GM21381 (cell line): Measurements from ENCODE around the gene SOX30.

ENCODE experiments used
- ATAC-seq: cut with Tn5 transposase; IDR thresholded peaks from one replicate; pipeline ENCODE4 v1.9.1; 2021; ENCODE audit warnings: mild to moderate bottlenecking, moderate library complexity; ENCODE audit not compliant: unreplicated experiment

Gene SOX30

DNA sequence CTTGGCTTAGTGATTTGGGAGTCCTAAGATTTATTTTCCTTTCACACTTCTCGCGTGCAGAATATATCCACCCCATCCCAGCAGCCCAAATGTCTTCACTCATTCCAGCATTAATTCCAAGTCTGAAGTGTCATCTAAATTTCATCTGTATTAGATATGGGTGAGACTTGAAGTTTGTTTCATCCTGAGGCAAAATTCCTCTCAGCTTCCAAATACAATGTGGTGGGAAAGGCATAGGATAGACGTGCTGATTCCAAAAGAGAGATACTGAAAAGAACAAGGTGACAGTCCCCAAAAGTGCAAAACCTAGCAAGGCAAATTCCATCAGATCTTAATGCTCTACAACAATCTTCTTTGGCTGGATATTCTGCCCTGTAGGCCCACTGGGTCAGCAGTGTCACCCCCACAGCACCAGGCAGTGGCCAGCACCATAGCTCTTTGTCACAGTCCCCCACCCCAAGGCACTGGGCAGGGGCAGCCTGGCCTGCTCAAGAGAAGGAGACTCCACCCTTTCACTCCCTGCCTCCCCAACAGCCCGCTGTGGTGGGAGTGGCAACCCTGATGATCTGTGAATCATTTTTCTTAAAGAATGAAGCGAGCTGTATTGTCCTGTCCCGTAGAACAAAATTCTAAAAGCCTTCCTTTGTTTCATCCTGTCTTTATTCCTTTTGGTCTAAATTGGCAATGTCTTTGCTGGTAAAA is 74.0 kb downstream of the SOX30 start:
- no peak for ATAC-seq

GRCh38 chr5:157576678-157577077 is 75.6 kb downstream of the SOX30 start:
- ATAC-seq, result no peak
